Activated effector memory CD4-positive, alpha-beta T cell treated with anti-CD3 and anti-CD28 coated beads, Interleukin-2, amount 50 U/mL, for 16 hours (primary cell): Measurements from ENCODE around the gene FECH.
"Not testable (repeated sequence)": the region's sequence is repeated elsewhere in the genome, so short reads cannot be mapped to it uniquely, and the experiment has no call there.

ENCODE experiments used
- DNase-seq: peaks from one replicate; pipeline ENCODE4 v3.0.0-alpha.2; 2020

The FECH gene

GRCh38 chr18:57586251-57587049, at the start of gene FECH:
TSS of gene FECH (minus strand) at chr18:57586702. CDS start at chr18:57586620, 82 bp downstream.
- peak; percentile 90 for DNase-seq

- no peak for DNase-seq
Observed at GRCh38 chr18:57635003-57635822, 48.7 kb upstream of the FECH start.

- DNase-seq, result no peak
Observed at GRCh38 chr18:57631697-57632096, 45.2 kb upstream of the FECH start.

- no peak for DNase-seq
Observed at GRCh38 chr18:57630754-57631595, 44.5 kb upstream of the FECH start.

GRCh38 chr18:57630002-57630753, 43.7 kb upstream of the FECH start:
- DNase-seq, result peak; percentile 98

- no peak for DNase-seq
Observed at GRCh38 chr18:57629422-57629821, 42.9 kb upstream of the FECH start.

- DNase-seq, result no peak
Observed at GRCh38 chr18:57627488-57627887, 41.0 kb upstream of the FECH start.

- no peak for DNase-seq
Observed at GRCh38 chr18:57624988-57625387, 38.5 kb upstream of the FECH start.

- no peak for DNase-seq
Observed at GRCh38 chr18:57621246-57621604, 34.7 kb upstream of the FECH start.

- DNase-seq, result no peak
Observed at GRCh38 chr18:57619876-57620275, 33.4 kb upstream of the FECH start.

- no peak for DNase-seq
Observed at GRCh38 chr18:57618910-57619309, 32.4 kb upstream of the FECH start.

- no peak for DNase-seq
Observed at GRCh38 chr18:57603871-57604270, 17.4 kb upstream of the FECH start.

GRCh38 chr18:57595347-57595746, 8.8 kb upstream of the FECH start:
- no peak for DNase-seq

GRCh38 chr18:57592716-57593115, 6.2 kb upstream of the FECH start:
- DNase-seq, result not testable (repeated sequence)

- DNase-seq, result no peak
Observed at GRCh38 chr18:57589161-57589560, 2.7 kb upstream of the FECH start.

GRCh38 chr18:57587098-57587661, 678 bp upstream of the FECH start:
- DNase-seq, result no peak

GRCh38 chr18:57585855-57586250, 649 bp downstream of the FECH start:
- DNase-seq, result no peak

GRCh38 chr18:57585421-57585820, 1.1 kb downstream of the FECH start:
- DNase-seq, result no peak

- DNase-seq, result no peak
Observed at GRCh38 chr18:57584444-57584843, 2.1 kb downstream of the FECH start.

- no peak for DNase-seq
Observed at GRCh38 chr18:57583297-57583835, 3.1 kb downstream of the FECH start.

GRCh38 chr18:57581301-57581934, 5.1 kb downstream of the FECH start:
- DNase-seq, result no peak
